GM12801 (cell line): ENCODE data around the gene PHLDB3.

Source experiments
- TF ChIP-seq, protein P1 (sequence below): IDR thresholded peaks from one replicate; pipeline ENCODE4 v1.5.1; 2011; ENCODE audit warnings: control low read depth; ENCODE audit not compliant: insufficient read length; ENCODE audit errors: extremely low read depth

PHLDB3 gene

DNA sequence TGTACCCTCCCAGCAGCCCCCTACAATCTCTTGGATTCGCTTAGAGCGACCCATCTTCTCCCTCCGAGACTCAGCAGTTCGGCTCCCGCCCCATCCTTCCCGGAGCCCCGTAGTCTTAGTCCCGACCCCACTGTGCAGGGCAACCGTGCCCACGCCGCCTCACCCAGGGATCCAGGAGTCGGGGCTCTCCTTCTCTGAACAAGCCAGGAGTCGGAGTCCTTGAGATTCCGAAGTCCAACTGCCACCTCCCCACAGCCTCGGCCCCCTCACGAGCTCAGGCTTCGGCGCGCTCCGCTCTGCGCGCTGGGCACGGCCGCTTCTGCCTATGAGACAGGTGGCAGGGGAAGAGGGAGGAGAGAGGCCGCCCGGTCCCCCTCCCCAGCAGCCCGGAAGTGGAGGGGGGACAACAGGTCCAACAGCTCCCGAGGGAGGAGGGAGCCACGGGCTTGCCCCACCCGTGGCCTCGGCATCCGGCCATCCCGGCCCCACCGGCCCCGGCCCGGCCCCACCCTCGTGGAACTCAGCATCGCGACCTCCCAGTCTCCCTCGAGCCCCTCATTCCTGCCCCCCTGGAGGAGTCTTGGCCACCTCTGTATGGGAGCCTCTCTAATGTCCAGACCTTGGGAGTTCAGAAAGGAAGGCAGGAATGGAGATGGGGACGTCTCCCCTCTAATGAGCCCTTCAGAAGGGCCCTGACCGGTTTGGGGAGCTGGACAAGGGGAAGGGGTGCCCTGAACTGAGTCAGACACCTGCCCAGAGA lies at the start of gene PHLDB3:
Gene PHLDB3 (minus strand): TSS at position 321 of the 760 bp plus-strand sequence. CDS start 628 bp downstream, outside the sequence.
- TF ChIP-seq, protein P1, sequence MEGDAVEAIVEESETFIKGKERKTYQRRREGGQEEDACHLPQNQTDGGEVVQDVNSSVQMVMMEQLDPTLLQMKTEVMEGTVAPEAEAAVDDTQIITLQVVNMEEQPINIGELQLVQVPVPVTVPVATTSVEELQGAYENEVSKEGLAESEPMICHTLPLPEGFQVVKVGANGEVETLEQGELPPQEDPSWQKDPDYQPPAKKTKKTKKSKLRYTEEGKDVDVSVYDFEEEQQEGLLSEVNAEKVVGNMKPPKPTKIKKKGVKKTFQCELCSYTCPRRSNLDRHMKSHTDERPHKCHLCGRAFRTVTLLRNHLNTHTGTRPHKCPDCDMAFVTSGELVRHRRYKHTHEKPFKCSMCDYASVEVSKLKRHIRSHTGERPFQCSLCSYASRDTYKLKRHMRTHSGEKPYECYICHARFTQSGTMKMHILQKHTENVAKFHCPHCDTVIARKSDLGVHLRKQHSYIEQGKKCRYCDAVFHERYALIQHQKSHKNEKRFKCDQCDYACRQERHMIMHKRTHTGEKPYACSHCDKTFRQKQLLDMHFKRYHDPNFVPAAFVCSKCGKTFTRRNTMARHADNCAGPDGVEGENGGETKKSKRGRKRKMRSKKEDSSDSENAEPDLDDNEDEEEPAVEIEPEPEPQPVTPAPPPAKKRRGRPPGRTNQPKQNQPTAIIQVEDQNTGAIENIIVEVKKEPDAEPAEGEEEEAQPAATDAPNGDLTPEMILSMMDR, result no peak

DNA sequence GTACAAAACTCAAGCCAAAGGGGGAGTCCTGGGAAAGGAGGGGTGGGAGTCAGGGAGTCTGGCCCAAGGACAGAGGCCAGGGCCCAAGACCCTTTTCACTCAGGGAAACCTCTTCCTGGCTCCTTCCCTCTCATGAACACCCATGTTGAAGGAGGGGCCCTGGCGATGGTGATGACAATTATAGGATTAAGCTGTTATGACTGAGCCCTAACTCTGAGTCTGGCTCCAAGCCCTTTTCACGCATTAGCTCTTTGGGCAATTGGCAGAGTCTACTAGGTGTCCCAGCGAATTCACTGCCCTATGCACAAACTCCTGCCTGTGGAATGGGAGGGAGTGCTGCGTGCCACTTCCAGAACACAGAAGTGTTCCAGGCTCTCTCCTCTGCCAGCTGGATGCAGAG lies 49.1 kb upstream of the PHLDB3 start:
- TF ChIP-seq, protein P1, result no peak

DNA sequence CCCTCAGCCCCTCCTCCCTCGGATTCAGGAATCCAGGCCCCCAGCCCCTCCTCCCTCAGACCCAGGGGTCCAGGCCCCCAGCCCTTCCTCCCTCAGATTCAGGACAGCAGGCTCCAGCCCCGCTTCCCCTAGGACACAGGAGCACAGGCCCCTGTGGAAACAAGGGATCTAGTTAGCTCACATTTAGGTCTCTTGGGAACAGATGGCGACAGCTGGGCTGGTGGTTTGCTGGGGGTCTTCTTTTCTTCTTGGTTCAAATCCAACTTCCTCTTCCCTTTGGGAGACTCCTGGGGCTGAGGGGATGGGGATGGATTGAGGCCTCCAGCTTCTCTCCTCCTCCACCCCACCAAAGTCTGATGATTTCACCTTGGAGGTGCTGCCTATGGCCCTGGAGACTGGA lies 48.1 kb upstream of the PHLDB3 start:
- TF ChIP-seq, protein P1, result no peak

DNA sequence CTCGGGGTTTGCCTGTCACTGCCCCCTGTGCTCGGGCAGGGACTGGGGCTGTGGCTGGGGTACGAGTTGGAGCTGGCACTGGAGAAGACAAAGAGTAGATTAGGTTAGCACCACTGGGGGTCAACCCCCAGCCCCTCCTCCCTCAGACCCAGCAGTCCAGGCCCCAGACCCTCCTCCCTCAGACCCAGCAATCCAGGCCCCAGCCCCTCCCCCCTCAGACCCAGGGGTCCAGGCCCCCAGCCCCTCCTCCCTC lies 47.6 kb upstream of the PHLDB3 start:
- TF ChIP-seq, protein P1, result no peak

DNA sequence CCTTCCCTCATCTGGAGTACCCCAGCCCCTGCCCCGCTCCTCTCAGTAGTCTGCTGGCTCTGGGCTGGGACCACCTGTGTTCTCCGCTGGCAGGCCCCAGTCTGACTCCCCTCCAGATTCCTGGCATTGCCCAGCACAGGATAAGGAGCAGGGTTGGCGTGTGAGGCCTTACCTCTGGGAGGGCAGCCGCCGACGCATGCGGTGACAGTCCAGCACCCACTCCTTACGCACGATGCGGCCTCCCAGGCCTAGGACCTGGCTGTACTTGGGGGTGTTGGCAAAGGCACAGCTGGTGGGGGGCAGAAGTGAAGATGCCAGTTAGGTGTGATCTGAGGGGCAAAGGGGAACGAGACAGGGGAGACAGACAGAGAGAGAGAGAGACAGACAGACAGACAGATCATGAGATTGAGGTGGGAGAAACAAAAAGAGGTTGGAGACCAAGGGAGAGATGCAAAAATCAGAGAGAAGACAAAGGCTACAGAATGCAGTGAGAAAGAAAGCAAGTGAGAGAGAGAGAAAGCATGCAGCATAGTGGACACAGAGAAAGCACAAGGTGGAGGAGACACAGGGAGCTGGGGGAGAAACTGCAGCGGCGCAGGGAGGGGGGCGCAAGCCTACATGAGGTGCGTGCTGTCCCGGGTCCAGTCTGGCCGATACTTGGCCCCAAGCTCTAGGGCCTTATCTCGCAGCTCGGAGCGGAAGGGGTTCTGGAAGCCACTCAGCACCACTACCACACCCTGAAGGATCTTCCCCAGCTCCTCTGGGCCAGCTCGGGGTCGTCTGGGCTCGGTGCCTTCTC lies 47.1 kb upstream of the PHLDB3 start:
- TF ChIP-seq, protein P1, result no peak

DNA sequence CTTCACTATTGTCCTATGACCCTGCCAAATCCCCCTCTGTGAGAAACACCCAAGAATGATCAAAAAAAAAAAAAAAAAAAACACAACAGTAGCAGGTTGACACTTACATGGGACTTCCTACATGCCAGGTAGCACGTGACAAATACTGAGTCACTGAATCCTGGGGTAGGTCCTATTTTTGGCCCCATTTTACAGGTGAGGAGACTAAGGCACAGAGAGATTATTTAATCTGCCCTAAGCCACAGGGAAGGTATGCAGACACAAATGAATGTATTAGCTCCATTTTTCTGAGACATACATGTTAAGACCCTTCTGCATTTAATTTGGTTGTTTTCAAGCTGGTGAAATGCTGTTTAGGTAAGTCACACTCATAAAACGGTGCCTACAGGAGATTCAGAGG lies 44.2 kb upstream of the PHLDB3 start:
- TF ChIP-seq, protein P1, result no peak

DNA sequence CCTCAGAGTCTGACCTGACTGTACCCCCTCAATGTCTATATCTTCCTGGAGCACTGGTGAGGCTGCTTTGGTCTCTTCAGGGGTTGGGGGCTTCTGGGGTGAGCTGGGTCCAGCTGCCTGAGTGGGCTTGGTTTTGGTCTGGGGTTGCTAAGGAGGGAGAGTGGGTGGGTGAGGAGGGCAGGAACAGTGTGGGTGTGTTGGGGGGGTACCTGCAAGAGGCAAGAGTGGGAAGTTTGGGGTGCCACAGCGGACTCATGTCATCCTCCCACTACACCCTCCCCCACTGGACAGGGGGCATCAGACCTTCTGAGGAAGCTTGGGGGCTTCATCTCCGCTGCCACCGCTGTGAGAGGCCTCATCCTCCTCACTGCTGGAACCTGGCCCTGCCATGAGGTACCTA lies 42.0 kb upstream of the PHLDB3 start:
- TF ChIP-seq, protein P1, result no peak
